Measurements from ENCODE around the gene ITIH3. TPM values are rescaled to one million over a fixed set of nuclear protein-coding genes. Genes with fewer than 3 reads are reported as not detected.
A peak's percentile ranks its signal among the peaks of the same experiment; 100 is the strongest.

Gene ITIH3
- total and polyA plus RNA-seq, 5 experiments from 2014 or later, result 0.40 TPM; not detected in 4

GRCh38 chr3:52809149-52809548 is 14.6 kb downstream of the ITIH3 start:
- Mint-ChIP-seq H3K4me1 (peaks cover 5 to 14% (median 8%) of the 10 kb centered on the region in 4 donors), H3K4me3 (no peak overlapping the region), H3K9me3 (no peaks in the 10 kb centered on the region), H3K27ac (peak overlapping the region in 1 of 10 donors; percentile 42), H3K36me3 (no peaks in the 10 kb centered on the region), H3K27me3 (peaks cover 0 to 1% (median 0%) of the 10 kb centered on the region in 5 donors)
- ATAC-seq, result no peak
- DNase-seq, result no peak
- POLR2A ChIA-PET, result no interaction called here

GRCh38 chr3:52809662-52810377 is 15.2 kb downstream of the ITIH3 start:
- POLR2A ChIA-PET, result no interaction called here
- no peak overlapping the region for H3K4me3 Mint-ChIP-seq
- DNase-seq (no peak), ATAC-seq (peak in 1 of 2 donors; percentile 40)
- no peaks in the 10 kb centered on the region for H3K36me3 Mint-ChIP-seq
- peaks cover 5 to 14% (median 8%) of the 10 kb centered on the region in 4 donors for H3K4me1 Mint-ChIP-seq
- no peaks in the 10 kb centered on the region for H3K9me3 Mint-ChIP-seq
- H3K27ac Mint-ChIP-seq, result peak overlapping the region in 1 of 10 donors; percentile 33
- H3K27me3 Mint-ChIP-seq, result no peaks in the 10 kb centered on the region

GRCh38 chr3:52810923-52811322 is 16.3 kb downstream of the ITIH3 start:
- POLR2A ChIA-PET, result interaction anchor here (0.6 kb wide), 1 partner anchor 169 kb away, joined by 3 read pairs; no protein-coding TSS in a partner anchor
- peaks cover 5 to 14% (median 8%) of the 10 kb centered on the region in 4 donors for H3K4me1 Mint-ChIP-seq
- DNase-seq (no peak), ATAC-seq (no peak)
- H3K27me3 Mint-ChIP-seq, result no peaks in the 10 kb centered on the region
- H3K4me3 Mint-ChIP-seq, result no peak overlapping the region
- H3K36me3 Mint-ChIP-seq, result no peaks in the 10 kb centered on the region
- H3K27ac Mint-ChIP-seq, result no peak overlapping the region
- H3K9me3 Mint-ChIP-seq, result no peaks in the 10 kb centered on the region

GRCh38 chr3:52811452-52812011 is 16.9 kb downstream of the ITIH3 start:
- Mint-ChIP-seq H3K4me3 (no peak overlapping the region), H3K9me3 (no peaks in the 10 kb centered on the region), H3K4me1 (peaks cover 5 to 14% (median 8%) of the 10 kb centered on the region in 4 donors), H3K27ac (no peak overlapping the region), H3K27me3 (no peaks in the 10 kb centered on the region), H3K36me3 (no peaks in the 10 kb centered on the region)
- DNase-seq (no peak), ATAC-seq (no peak)
- POLR2A ChIA-PET, result interaction anchor here (0.6 kb wide), 1 partner anchor 170 kb away, joined by 3 read pairs; no protein-coding TSS in a partner anchor

- DNase-seq (no peak), ATAC-seq (no peak)
- POLR2A ChIA-PET, result no interaction called here
- Mint-ChIP-seq H3K4me3 (no peak overlapping the region), H3K27ac (peak overlapping the region in 1 of 10 donors; percentile 19), H3K36me3 (no peaks in the 10 kb centered on the region), H3K27me3 (no peaks in the 10 kb centered on the region), H3K9me3 (no peaks in the 10 kb centered on the region), H3K4me1 (peaks cover 5 to 13% (median 8%) of the 10 kb centered on the region in 4 donors)
Observed at GRCh38 chr3:52813810-52814209, 19.2 kb downstream of the ITIH3 start.

GRCh38 chr3:52816199-52816598 is 21.6 kb downstream of the ITIH3 start:
- POLR2A ChIA-PET, result no interaction called here
- Mint-ChIP-seq H3K4me1 (peaks cover 0 to 2% (median 0%) of the 10 kb centered on the region in 4 donors), H3K4me3 (no peak overlapping the region), H3K9me3 (no peaks in the 10 kb centered on the region), H3K27ac (no peak overlapping the region), H3K36me3 (no peaks in the 10 kb centered on the region), H3K27me3 (no peaks in the 10 kb centered on the region)
- ATAC-seq, result no peak
- no peak for DNase-seq

- Mint-ChIP-seq H3K36me3 (no peaks in the 10 kb centered on the region), H3K27ac (peak overlapping the region in 1 of 10 donors; percentile 65), H3K9me3 (no peaks in the 10 kb centered on the region), H3K4me1 (no peaks in the 10 kb centered on the region), H3K4me3 (no peak overlapping the region), H3K27me3 (no peaks in the 10 kb centered on the region)
- POLR2A ChIA-PET, result no interaction called here
- DNase-seq, result no peak
- no peak for ATAC-seq
Observed at GRCh38 chr3:52816654-52817053, 22.1 kb downstream of the ITIH3 start.

GRCh38 chr3:52817221-52817620 is 22.6 kb downstream of the ITIH3 start:
- Mint-ChIP-seq H3K4me1 (no peaks in the 10 kb centered on the region), H3K4me3 (no peak overlapping the region)
- POLR2A ChIA-PET, result no interaction called here

GRCh38 chr3:52817860-52818259 is 23.3 kb downstream of the ITIH3 start:
- H3K4me1 Mint-ChIP-seq, result no peaks in the 10 kb centered on the region
- H3K27ac Mint-ChIP-seq, result peak overlapping the region in 1 of 10 donors; percentile 24
- POLR2A ChIA-PET, result no interaction called here
- no peaks in the 10 kb centered on the region for H3K9me3 Mint-ChIP-seq
- no peaks in the 10 kb centered on the region for H3K27me3 Mint-ChIP-seq
- H3K36me3 Mint-ChIP-seq, result no peaks in the 10 kb centered on the region
- H3K4me3 Mint-ChIP-seq, result no peak overlapping the region
- DNase-seq (no peak), ATAC-seq (no peak)

More at GRCh38 chr3:52817221-52817620, 22.6 kb downstream of the ITIH3 start:
- no peaks in the 10 kb centered on the region for H3K27me3 Mint-ChIP-seq
- H3K9me3 Mint-ChIP-seq, result no peaks in the 10 kb centered on the region
- no peak overlapping the region for H3K27ac Mint-ChIP-seq
- no peak for DNase-seq
- H3K36me3 Mint-ChIP-seq, result no peaks in the 10 kb centered on the region
- no peak for ATAC-seq

- Mint-ChIP-seq H3K27ac (no peak overlapping the region), H3K4me3 (no peak overlapping the region), H3K36me3 (peaks cover 0 to 1% (median 1%) of the 10 kb centered on the region in 3 donors), H3K9me3 (no peaks in the 10 kb centered on the region), H3K27me3 (no peaks in the 10 kb centered on the region), H3K4me1 (peaks cover 0 to under 1% (median 0%) of the 10 kb centered on the region in 4 donors)
- ATAC-seq (no peak), DNase-seq (no peak)
- POLR2A ChIA-PET, result no interaction called here
Observed at GRCh38 chr3:52819936-52820335, 25.3 kb downstream of the ITIH3 start.

- H3K27ac Mint-ChIP-seq, result peak overlapping the region in 1 of 10 donors; percentile 19
- H3K36me3 Mint-ChIP-seq, result peaks cover 0 to 3% (median 2%) of the 10 kb centered on the region in 3 donors
- ATAC-seq (peak in 1 of 2 donors; percentile 38), DNase-seq (no peak)
- no peaks in the 10 kb centered on the region for H3K9me3 Mint-ChIP-seq
- POLR2A ChIA-PET, result no interaction called here
- H3K4me1 Mint-ChIP-seq, result peaks cover 0 to 2% (median 0%) of the 10 kb centered on the region in 4 donors
- no peak overlapping the region for H3K4me3 Mint-ChIP-seq
- no peaks in the 10 kb centered on the region for H3K27me3 Mint-ChIP-seq
Observed at GRCh38 chr3:52820736-52821135, 26.1 kb downstream of the ITIH3 start.

GRCh38 chr3:52822363-52822762 is 27.8 kb downstream of the ITIH3 start:
- Mint-ChIP-seq H3K4me1 (peaks cover 0 to 2% (median 0%) of the 10 kb centered on the region in 4 donors), H3K27me3 (no peaks in the 10 kb centered on the region), H3K9me3 (no peaks in the 10 kb centered on the region), H3K27ac (no peak overlapping the region), H3K4me3 (no peak overlapping the region), H3K36me3 (peaks cover 0 to 3% (median 2%) of the 10 kb centered on the region in 3 donors)
- DNase-seq, result no peak
- ATAC-seq, result no peak
- POLR2A ChIA-PET, result no interaction called here

GRCh38 chr3:52824037-52824436 is 29.4 kb downstream of the ITIH3 start:
- POLR2A ChIA-PET, result no interaction called here
- H3K4me1 Mint-ChIP-seq, result peaks cover 0 to 2% (median 0%) of the 10 kb centered on the region in 4 donors
- DNase-seq, result no peak
- no peak overlapping the region for H3K27ac Mint-ChIP-seq
- no peak overlapping the region for H3K4me3 Mint-ChIP-seq
- H3K36me3 Mint-ChIP-seq, result peaks cover 0 to 3% (median 2%) of the 10 kb centered on the region in 3 donors
- no peaks in the 10 kb centered on the region for H3K27me3 Mint-ChIP-seq
- no peaks in the 10 kb centered on the region for H3K9me3 Mint-ChIP-seq
- ATAC-seq, result no peak
